NCI-H460 (cell line): ENCODE results near the gene DIRAS1. TPM values are rescaled to one million over a fixed set of nuclear protein-coding genes. Genes with fewer than 3 reads are reported as not detected.
A peak's percentile ranks its signal among the peaks of the same experiment; 100 is the strongest.

Experiments used
- DNase-seq: peaks from one replicate; pipeline ENCODE4 v3.0.0-alpha.2; 2016; ENCODE audit warnings: low read depth; ENCODE audit errors: extremely low read depth
- total RNA-seq: library from RNA; depleted of rRNA; stranded (reverse); fragments of >200 nt; shearing (Covaris generic); gene quantifications from 2 replicates; pipeline ENCODE4 v1.2.3, GENCODE V29; 2014

DIRAS1 gene
- total RNA-seq, 1 experiment from 2014 or later, result 0.54 TPM

DNA sequence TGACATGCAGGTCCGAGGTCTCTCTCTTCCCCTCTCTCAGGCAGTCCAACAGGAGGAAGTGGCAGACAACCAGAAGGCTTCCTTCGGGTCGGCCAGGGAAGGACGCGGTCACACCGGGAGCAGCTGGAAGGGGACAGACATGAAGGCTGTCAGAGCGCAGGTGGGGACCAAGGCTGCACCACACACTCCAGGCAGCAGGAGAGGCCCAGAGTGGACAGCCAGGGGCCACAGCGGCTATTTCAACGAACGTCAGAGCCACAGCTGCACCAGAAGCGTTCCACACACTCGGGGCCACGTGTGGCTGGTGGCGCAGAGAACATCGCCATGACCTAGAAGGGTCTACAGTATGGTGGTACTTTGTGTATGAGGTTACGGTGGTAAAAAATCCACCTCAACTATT is 34.6 kb upstream of the DIRAS1 start:
- DNase-seq, result no peak

GRCh38 chr19:2755448-2755705 is 34.2 kb upstream of the DIRAS1 start:
- DNase-seq, result no peak

- DNase-seq, result no peak
Measured at GRCh38 chr19:2754659-2755447, 33.7 kb upstream of the DIRAS1 start.

DNA sequence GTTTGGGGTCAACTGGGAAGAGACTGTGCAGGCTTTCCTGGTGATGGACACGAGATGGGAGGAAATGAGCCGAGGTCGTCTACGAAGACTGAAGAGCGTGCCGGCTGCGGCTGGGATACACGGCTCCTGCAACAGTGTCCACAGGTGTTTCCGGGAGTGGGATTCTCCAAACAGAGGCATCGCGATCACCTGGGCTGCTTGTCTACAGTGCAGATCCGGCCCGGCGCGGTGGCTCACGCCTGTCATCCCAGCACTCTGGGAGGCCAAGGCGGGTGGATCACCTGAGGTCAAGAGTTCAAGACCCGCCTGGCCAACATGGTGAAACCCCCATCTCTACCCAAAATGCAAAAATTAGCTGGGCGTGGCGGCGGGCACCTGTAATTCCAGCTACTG is 30.3 kb upstream of the DIRAS1 start:
- DNase-seq, result no peak

DNA sequence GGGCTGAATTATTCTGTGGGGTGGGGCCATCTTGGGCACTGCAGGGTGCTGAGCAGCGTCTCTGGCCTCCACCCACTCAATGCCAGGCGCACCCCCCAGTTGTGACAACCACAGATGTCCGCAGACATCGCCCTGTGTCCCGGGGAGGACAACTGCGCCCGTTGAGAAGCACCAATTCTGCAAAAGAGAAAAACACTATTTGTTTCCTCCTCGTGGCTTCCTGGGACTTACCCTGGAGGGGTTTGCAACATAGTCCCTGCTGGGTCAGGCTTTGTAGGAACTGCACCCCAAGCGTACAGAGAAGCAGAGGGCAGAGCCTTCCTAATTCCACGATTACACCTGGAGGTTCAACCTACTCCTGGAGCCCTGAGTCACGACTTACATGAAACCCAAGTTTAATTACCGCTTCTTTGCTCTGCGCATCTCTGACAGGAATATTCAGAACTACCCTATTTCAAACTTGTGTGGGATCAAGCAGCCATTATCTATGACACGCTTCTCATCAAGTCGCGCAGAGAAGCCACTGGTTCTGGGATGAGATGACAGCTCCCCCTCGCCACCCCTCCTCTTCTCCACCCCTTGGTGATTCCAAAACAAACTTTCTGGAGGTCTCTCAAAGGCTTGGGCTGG is 29.8 kb upstream of the DIRAS1 start:
- DNase-seq, result no peak

DNA sequence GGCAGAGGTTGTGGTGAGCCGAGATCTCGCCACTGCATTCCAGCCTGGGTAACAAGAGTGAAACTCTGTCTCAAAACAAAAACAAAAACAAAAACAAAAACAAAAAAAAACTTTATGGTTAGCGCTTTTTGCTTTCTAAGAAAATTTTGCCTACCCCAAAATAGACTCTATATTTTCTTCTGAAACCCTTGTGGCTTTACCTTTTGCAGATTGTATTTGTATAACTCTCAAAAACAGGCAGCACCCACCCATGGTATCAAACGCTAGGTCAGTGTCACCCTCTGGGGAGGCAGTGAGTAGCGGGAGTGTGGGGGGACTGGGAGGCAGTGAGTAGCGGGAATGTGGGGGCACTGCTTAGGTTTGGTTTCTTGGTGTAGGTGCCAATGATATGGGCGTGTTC is 26.2 kb upstream of the DIRAS1 start:
- DNase-seq, result no peak

DNA sequence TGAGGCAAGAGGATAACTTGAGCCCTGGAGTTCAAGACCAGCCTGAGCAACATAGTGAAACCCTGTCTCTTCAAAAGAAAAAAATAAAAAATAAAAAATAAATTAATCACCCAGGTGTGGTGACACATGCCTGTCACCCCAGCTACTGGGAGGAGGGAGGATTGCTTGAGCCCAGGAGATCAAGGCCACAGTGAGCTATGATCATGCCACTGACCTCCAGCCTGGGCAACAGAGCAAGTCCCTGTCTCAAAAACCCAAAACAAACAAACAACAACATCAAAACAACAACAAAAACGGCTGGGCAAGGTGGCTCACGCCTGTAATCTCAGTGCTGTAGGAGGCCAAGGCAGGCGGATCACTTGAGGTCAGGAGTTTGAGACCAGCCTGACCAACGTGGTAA is 22.9 kb upstream of the DIRAS1 start:
- no peak for DNase-seq

DNA sequence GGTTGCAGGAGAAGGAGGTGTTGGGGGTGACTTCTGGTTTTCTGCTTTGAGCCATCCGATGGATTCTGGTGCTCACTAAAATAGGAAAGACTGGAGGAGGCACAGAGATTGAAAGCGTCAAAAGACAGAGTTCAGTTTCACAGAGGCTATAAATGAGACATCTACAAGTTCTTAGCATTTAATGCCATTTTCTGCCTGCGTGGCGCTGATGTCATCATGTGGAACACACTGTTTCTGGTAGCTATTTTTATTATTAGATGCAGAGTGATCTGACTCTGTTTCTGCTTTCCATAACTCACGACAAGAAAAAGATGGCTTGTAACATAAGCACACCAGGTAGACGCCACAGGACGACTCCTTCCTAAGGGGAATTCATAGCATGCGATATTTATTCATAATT is 21.9 kb upstream of the DIRAS1 start:
- no peak for DNase-seq

DNA sequence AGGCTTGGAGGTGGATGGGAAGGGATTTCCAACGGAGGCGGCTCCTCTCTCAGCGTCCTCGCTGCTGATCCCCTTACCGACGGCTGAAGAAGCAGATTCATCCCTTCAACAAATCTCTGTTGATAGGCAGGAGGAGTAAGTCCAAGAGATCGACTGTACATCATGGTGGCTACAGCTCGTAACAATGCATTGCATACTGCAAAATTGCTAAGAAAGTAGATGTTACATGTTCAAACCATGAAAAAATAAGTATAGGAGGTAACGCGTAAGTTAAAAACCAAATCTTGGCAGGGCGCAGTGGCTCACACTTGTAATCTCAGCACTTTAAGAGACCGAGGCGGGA is 19.1 kb upstream of the DIRAS1 start:
- DNase-seq, result no peak

- DNase-seq, result peak; percentile 97
Measured at GRCh38 chr19:2739602-2740313, 18.6 kb upstream of the DIRAS1 start, which contains the start of gene SLC39A3. TSS of gene SLC39A3 (minus strand) at chr19:2740017. CDS start at chr19:2737257, 2,760 bp downstream.

- DNase-seq, result no peak
Measured at GRCh38 chr19:2736550-2737190, 15.5 kb upstream of the DIRAS1 start.

DNA sequence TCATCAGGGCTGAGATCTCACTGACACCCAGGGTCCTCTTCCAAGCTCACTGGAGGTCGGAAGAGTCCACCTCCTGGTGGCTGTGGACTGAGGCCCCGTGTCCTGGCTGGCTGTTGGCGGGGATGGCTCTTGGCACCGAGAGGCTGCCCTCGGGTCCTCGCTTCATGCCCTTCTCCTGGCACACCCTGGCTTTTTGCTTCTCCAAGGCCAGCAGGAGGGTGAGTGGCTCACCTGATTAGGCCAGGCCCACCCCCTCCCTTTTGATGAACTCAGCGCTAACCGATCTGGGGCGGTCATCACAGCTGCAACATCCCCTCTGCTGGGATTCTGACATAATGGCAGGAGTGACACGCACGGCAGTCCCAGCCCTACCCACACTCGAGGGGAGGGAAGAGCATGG is 14.2 kb upstream of the DIRAS1 start:
- DNase-seq, result no peak

DNA sequence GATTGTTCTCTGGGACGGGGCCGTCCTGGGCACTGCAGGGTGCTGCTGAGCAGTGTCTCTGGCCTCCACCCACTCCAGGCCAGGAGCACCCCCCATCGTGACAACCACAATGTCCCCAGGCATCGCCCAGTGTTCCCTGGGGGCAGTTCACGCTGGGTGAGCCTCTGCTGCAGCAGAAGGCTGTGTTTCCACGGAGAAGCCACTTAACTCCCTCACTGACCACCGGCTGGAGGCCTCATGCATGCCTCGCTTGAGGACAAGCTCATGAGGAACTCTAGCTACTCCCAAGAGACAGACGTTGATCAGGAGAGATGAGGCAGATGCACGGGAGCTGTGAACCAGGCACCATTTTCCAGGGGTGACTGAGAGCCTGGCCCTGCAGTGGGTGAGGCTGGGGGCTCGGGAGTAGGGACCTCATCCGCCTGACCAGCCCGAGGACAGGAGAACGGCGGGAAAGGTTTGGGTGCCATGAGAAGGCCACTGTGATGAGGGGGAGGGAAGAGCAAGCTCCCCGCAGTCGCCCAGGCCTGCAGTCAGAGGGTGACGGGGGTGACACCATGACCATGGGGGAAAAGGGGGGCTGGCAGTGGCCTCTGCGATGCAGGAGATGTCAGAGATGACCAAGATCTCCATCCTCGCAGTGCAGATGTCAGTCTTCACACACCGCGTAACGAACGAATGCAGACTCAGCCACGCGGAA is 13.6 kb upstream of the DIRAS1 start:
- no peak for DNase-seq

DNA sequence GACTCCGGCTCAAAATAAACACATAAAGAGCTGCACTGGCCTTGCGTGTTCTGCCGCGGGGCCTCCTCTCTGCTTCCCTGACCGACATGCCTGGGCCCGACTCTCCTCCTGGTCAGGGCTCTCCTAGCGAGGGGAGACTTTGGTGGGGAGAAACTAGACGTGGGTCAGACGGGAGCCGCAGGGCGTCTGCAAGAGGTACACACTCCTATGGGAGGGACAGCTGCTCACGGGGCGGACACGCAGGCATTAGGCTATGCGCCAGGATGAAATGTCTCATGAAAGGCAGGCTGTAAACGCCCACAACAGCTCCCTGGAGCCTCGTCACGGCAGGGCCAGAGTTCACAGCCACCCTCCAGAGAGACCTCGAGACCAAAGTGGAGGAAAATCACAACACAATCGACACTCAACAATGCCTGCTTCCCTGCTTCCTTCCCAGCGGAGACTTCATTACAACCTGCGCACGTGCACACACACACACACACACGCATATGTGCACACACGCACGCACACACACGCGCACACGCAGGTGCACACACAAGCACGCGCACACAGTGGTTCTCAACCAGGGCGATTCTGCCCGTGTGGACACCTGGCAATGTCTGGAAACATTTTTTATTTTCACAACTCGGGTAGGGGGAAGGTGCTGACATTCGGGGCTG is 12.9 kb upstream of the DIRAS1 start:
- no peak for DNase-seq

DNA sequence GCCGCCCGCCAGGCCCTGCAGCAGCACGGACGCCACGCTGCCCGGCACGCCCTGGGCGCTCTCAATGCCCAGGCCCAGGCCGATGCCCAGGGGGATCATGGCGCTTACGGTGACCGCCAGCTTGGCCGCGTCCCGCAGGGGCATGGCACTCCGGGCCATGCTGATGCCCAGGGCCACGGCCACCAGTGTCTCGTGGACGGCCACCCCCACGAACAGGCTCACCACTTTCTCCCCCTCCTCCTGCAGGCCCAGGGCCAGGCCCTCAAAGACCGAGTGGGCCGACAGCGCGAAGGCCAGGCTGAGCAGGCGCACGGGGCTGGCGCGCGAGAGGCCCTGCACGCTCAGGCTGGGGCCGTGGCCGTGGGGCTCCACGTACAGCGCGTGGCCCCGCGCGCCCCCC is 11.7 kb upstream of the DIRAS1 start:
- no peak for DNase-seq

DNA sequence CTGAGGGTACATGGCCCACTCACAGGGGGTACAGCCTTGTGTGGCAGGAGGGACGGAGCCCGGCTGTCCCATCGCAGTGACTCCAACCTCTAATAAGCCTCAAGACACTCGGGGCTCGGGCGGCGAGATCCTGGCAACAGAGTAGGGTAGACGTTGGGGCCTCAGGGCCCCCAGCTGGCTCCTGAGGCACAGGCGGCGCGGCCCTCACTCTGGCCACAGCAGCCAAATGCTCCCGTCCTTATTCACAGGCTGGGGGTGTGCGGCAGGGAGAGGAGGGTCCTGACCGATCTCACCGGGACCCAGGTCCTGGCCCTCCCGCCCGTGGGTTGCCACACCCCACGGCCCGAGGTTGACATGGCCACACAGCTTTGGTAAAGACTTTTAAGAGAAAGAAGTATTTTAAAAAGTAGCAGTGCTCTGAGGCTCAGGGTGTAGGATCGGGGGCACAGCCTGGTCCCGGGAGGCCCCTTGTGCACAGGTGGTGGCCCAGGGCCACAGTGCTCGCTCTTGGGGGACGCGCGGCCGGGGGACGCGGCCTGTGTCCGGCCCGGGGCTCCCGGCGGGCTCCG is 11.1 kb upstream of the DIRAS1 start:
- no peak for DNase-seq

DNA sequence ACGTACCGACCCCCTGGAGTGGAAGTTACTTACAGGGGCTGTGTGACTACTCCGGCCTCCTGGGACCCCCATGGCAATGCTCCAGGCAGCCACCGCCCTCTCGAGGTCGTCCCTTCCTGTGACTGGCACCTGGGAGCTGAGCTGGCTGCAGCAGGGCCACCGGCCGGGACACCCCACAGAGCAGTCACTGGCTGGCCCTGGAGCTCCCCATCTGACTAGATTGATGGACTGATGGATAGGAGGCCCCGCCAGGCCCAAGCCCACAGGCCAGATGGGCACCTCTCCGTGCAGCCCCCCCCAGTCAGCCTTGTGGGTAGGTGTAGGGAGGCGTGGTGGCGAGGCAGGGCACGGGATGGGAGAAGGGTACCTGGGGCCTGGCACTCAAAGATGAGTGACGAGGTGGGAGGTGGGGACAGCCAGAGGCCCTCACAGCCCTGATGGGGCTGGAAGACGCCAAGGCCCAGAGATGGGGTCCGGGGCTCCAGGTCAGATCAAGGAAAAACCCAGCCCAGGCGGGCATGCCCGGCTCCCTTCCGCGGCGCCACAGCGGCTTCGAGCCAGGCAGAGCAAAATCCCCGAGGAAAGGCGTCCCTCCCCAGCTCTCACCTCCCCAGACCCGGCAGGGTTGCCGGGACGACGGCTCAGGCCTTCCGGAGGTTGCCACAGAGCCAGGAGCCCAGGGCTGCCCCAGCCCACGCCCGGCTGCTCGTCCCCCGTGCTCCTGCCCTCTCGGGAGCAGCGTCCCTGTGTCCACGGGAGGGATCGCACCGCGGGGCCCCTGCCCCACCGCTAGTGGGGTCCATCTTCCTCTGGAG is 10.2 kb upstream of the DIRAS1 start:
- no peak for DNase-seq

- DNase-seq, result no peak
Measured at GRCh38 chr19:2729943-2730818, 9.0 kb upstream of the DIRAS1 start.
